Measurements from ENCODE around the gene GNAL.

DNA sequence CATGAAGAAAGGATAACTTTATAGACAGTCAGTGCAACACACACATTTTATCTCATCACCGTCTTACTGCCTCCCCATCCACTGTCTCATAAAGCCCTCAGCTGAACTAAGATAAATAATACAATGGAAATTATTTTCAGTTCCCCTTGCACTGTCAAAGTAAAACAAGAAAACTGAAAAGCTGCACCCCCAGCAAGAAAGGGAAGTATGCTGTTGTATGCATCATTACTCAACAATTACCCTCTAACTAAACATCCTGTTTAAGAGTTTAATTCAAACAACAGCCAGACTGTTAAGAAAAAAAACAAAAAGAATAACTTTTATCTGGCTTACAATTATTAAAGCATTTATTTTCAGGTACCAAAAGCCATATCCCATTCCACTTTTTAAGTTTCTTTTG is 194.1 kb downstream of the GNAL start:
- TF ChIP-seq, protein P1, sequence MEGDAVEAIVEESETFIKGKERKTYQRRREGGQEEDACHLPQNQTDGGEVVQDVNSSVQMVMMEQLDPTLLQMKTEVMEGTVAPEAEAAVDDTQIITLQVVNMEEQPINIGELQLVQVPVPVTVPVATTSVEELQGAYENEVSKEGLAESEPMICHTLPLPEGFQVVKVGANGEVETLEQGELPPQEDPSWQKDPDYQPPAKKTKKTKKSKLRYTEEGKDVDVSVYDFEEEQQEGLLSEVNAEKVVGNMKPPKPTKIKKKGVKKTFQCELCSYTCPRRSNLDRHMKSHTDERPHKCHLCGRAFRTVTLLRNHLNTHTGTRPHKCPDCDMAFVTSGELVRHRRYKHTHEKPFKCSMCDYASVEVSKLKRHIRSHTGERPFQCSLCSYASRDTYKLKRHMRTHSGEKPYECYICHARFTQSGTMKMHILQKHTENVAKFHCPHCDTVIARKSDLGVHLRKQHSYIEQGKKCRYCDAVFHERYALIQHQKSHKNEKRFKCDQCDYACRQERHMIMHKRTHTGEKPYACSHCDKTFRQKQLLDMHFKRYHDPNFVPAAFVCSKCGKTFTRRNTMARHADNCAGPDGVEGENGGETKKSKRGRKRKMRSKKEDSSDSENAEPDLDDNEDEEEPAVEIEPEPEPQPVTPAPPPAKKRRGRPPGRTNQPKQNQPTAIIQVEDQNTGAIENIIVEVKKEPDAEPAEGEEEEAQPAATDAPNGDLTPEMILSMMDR (IDR thresholded peaks at IDR 0.05 in 8 of 11, conservative IDR thresholded peaks at IDR 0.05 in 3 of 11): no peak
- TF ChIP-seq POLR2AphosphoS5 (IDR thresholded peaks at IDR 0.05) (no peak), POLR2A (IDR thresholded peaks at IDR 0.05) (no peak)

All from spleen (tissue), 7 donors.